GM18861 (cell line): ENCODE data around the gene LMNA.
"Not testable (repeated sequence)": the region's sequence is repeated elsewhere in the genome, so short reads cannot be mapped to it uniquely, and the experiment has no call there.

Experiments
- ATAC-seq: cut with Tn5 transposase; IDR thresholded peaks from one replicate; pipeline ENCODE4 v1.9.1; 2021; ENCODE audit not compliant: unreplicated experiment

Gene LMNA

GRCh38 chr1:156160000-156160742, 45.7 kb downstream of the LMNA start:
- ATAC-seq = no peak

GRCh38 chr1:156160743-156161171, 46.2 kb downstream of the LMNA start:
- no peak for ATAC-seq

GRCh38 chr1:156162430-156163037, 48.0 kb downstream of the LMNA start:
- no peak for ATAC-seq

GRCh38 chr1:156163712-156164111, 49.2 kb downstream of the LMNA start:
- ATAC-seq = no peak

GRCh38 chr1:156164125-156164831, 49.8 kb downstream of the LMNA start:
- no peak for ATAC-seq

DNA sequence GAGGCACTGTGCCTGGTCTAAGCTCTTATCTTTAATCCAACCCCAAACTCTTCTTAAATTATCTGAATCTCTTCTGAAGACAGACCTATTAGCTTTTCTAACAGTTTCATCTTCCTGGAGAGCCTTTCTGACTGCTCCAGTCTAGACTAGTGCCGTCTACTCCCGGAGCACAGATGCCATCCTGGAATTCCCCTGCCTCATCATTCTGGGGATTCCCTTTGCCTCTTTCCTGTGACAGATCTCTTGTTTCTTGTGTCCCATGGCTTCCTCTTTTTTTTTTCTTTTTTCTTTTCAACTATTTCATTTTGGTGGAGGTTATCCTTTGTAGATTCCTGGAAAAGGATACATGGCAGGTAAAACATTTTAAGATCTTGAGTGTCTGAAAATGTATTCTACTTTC, 50.6 kb downstream of the LMNA start:
- no peak for ATAC-seq

DNA sequence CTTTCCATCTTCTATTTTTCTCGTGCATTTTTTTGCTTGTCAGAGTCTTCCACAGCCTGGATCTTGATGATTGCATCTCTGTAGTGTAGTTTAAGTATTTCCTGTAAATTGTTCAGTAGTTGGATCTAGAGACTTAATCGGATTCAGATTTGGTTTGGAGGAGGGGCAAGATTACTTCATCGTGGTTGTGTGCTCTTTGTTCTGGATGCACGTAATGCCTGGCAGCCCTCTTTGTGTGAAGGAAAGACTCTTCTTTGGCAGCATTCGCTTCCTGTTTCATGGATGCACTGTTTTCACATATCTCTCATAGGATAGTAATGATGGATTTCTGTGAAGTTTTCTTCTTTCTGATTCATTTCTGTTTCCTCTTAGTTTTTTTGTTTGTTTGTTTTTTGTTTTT, 53.0 kb downstream of the LMNA start:
- no peak for ATAC-seq

GRCh38 chr1:156172696-156173470, 58.4 kb downstream of the LMNA start:
- no peak for ATAC-seq

- no peak for ATAC-seq
Measured at GRCh38 chr1:156176610-156177210, 62.2 kb downstream of the LMNA start.

DNA sequence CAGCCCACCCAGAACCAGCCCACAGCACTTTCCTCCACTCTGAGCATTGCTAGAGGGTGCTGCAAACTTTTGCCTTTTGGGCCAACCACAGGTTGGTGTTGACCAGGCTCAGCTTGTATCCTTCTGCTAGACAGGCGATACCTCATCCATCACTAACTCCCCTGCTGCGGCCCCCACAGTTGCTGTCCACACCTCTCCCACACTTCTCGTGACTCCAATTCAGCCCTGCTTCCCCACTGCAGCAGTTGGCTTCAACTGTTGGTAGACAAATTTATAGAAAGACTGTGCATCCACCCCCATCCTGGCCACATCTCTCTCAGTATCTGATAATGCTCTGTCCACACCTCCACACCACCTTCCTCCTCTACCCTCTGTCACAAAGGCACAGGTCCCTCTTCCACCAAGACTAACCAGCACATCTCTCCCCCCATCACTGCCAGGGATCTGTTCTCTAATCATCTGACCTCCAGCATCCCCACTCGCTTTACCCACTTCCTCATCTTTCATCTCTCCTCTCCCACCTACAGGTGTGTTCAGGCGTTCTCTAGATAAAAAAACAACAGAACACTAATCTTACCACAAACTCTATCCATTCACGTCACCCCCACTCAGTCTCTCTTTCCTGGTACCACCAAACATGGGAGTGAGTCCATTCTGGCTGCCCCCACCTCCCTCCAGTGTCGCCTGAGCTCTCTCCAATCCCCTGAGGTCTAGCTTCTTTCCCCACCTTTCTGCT, 63.6 kb downstream of the LMNA start:
- ATAC-seq = no peak

- no peak for ATAC-seq
Measured at GRCh38 chr1:156180471-156180870, 66.0 kb downstream of the LMNA start.

DNA sequence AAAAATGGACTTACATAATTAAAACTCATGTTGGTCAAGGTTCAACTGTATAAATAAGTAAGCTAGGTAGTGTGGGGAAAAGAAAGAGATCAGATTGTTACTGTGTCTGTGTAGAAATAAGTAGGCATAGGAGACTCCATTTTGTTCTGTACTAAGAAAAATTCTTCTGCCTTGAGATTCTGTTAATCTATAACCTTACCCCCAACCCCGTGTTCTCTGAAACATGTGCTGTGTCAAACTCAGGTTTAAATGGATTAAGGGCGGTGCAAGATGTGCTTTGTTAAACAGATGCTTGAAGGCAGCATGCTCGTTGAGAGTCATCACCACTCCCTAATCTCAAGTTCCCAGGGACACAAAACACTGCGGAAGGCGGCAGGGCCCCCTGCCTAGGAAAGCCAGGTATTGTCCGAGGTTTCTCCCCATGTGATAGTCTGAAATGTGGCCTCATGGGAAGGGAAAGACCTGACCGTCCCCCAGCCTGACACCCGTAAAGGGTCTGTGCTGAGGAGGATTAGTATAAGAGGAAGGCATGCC, 66.9 kb downstream of the LMNA start:
- ATAC-seq = not testable (repeated sequence)

GRCh38 chr1:156182010-156182779, 67.7 kb downstream of the LMNA start:
- ATAC-seq = not testable (repeated sequence)

- not testable (repeated sequence) for ATAC-seq
Measured at GRCh38 chr1:156186347-156187177, 72.1 kb downstream of the LMNA start.
